Peyer's patch (tissue), 4 donors: Measurements from ENCODE around the gene TTC28.

Source experiments
- CTCF ChIP-seq, 6 experiments: fragments of 450-650 bp in 4 of 6; fragments of 200-600 bp in 2 of 6; sonication (generic) in 1 of 6; IDR thresholded peaks; one replicate each; pipeline ENCODE4 v1.5.1; 2017 to 2019; ENCODE audit warnings: antibody characterized with exemption in 6 of 6, mild to moderate bottlenecking in 3 of 6, moderate library complexity in 1 of 6
- POLR2A ChIP-seq, 2 donors: fragments of 450-650 bp; IDR thresholded peaks; one replicate each; pipeline ENCODE4 v1.5.1; 2017; ENCODE audit warnings: antibody characterized with exemption in 2 of 2, mild to moderate bottlenecking in 2 of 2, moderate library complexity in 2 of 2

DNA sequence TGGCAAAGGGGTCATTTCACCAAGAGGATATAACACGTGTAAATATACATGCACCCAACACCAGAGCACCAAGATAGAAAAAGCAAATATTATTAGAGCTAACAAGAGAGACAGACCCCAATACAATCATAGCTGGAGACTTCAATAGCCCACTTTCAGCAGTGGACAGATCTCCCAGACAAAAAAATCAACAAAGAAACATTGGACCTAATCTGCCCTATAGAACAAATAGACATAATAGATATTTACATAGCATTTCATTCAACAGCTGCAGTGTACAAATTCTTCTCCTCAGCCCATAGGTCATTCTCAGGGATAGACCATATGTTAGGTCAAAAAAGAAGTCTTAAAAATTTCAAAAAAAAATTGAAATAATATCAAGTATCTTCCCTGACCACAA, 312.8 kb downstream of the TTC28 start:
- TF ChIP-seq CTCF (IDR thresholded peaks at IDR 0.05), result no peak
- TF ChIP-seq POLR2A (IDR thresholded peaks at IDR 0.05), result no peak
